HG02870 (cell line): ENCODE data around the gene FAM83B.
"Not testable (repeated sequence)": the region's sequence is repeated elsewhere in the genome, so short reads cannot be mapped to it uniquely, and the experiment has no call there.

Source experiments
- ATAC-seq: cut with Tn5 transposase; IDR thresholded peaks from one replicate; pipeline ENCODE4 v1.9.1; 2021; ENCODE audit warnings: mild to moderate bottlenecking, moderate library complexity; ENCODE audit not compliant: unreplicated experiment

The FAM83B gene

GRCh38 chr6:54860739-54861138 is 14.2 kb downstream of the FAM83B start:
- no peak for ATAC-seq

- no peak for ATAC-seq
These were observed 15.5 kb downstream of the FAM83B start for GRCh38 chr6:54861905-54862616.

- ATAC-seq, result no peak
These were observed 17.7 kb downstream of the FAM83B start for GRCh38 chr6:54864272-54864671.

GRCh38 chr6:54865091-54865631 is 18.6 kb downstream of the FAM83B start:
- ATAC-seq, result no peak

- no peak for ATAC-seq
These were observed 22.0 kb downstream of the FAM83B start for GRCh38 chr6:54868556-54868955.

- ATAC-seq, result no peak
These were observed 27.0 kb downstream of the FAM83B start for GRCh38 chr6:54873599-54873998.

- ATAC-seq, result no peak
These were observed 27.9 kb downstream of the FAM83B start for GRCh38 chr6:54874349-54875048.

- ATAC-seq, result no peak
These were observed 29.0 kb downstream of the FAM83B start for GRCh38 chr6:54875539-54875938.

GRCh38 chr6:54876365-54876764 is 29.8 kb downstream of the FAM83B start:
- ATAC-seq, result no peak

- no peak for ATAC-seq
These were observed 30.3 kb downstream of the FAM83B start for GRCh38 chr6:54876871-54877270.

GRCh38 chr6:54877713-54878317 is 31.2 kb downstream of the FAM83B start:
- ATAC-seq, result peak; percentile 72

GRCh38 chr6:54878718-54879117 is 32.1 kb downstream of the FAM83B start:
- ATAC-seq, result no peak

- ATAC-seq, result no peak
These were observed 32.8 kb downstream of the FAM83B start for GRCh38 chr6:54879188-54879985.

GRCh38 chr6:54881067-54881730 is 34.6 kb downstream of the FAM83B start:
- no peak for ATAC-seq

GRCh38 chr6:54881891-54882290 is 35.3 kb downstream of the FAM83B start:
- not testable (repeated sequence) for ATAC-seq

- ATAC-seq, result no peak
These were observed 40.5 kb downstream of the FAM83B start for GRCh38 chr6:54886932-54887584.

- no peak for ATAC-seq
These were observed 45.0 kb downstream of the FAM83B start for GRCh38 chr6:54891536-54891935.

- no peak for ATAC-seq
These were observed 46.3 kb downstream of the FAM83B start for GRCh38 chr6:54892831-54893230.

- no peak for ATAC-seq
These were observed 47.2 kb downstream of the FAM83B start for GRCh38 chr6:54893818-54894217.

GRCh38 chr6:54896302-54896701 is 49.7 kb downstream of the FAM83B start:
- no peak for ATAC-seq
